OCI-LY3 (cell line): ENCODE measurements around the gene SIL1.

Experiments used
- EZH2phosphoT487 ChIP-seq: fragments of 200-600 bp; shearing (Covaris generic); IDR thresholded peaks from 2 replicates; pipeline ENCODE4 v1.6.1; 2018; ENCODE audit warnings: antibody characterized with exemption, mixed run types, low read depth
- TF ChIP-seq, protein P1 (sequence below): fragments of 200-600, 300-600 bp; sonication (generic); IDR thresholded peaks from 2 replicates; pipeline ENCODE4 v1.5.1; 2014; ENCODE audit warnings: antibody characterized with exemption, low read length, low read depth

GRCh38 chr5:138938526-138938925, 259.6 kb downstream of the SIL1 start:
- TF ChIP-seq, protein P1, sequence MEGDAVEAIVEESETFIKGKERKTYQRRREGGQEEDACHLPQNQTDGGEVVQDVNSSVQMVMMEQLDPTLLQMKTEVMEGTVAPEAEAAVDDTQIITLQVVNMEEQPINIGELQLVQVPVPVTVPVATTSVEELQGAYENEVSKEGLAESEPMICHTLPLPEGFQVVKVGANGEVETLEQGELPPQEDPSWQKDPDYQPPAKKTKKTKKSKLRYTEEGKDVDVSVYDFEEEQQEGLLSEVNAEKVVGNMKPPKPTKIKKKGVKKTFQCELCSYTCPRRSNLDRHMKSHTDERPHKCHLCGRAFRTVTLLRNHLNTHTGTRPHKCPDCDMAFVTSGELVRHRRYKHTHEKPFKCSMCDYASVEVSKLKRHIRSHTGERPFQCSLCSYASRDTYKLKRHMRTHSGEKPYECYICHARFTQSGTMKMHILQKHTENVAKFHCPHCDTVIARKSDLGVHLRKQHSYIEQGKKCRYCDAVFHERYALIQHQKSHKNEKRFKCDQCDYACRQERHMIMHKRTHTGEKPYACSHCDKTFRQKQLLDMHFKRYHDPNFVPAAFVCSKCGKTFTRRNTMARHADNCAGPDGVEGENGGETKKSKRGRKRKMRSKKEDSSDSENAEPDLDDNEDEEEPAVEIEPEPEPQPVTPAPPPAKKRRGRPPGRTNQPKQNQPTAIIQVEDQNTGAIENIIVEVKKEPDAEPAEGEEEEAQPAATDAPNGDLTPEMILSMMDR: no peak
- TF ChIP-seq EZH2phosphoT487: no peak
